MM.1S (cell line): ENCODE data around the gene NRBP1.

Source experiments
- EZH2 ChIP-seq: fragments of 300-600 bp; sonication (generic); optimal IDR thresholded peaks from 2 replicates; pipeline ENCODE3; 2017; ENCODE audit warnings: low read depth, mild to moderate bottlenecking, antibody characterized with exemption, low read length, mixed read lengths
- TF ChIP-seq, protein P1 (sequence below): fragments of 300-600 bp; sonication (generic); IDR thresholded peaks from 2 replicates; pipeline ENCODE4 v1.5.1; 2016; ENCODE audit warnings: antibody characterized with exemption, low read length, mixed read lengths

DNA sequence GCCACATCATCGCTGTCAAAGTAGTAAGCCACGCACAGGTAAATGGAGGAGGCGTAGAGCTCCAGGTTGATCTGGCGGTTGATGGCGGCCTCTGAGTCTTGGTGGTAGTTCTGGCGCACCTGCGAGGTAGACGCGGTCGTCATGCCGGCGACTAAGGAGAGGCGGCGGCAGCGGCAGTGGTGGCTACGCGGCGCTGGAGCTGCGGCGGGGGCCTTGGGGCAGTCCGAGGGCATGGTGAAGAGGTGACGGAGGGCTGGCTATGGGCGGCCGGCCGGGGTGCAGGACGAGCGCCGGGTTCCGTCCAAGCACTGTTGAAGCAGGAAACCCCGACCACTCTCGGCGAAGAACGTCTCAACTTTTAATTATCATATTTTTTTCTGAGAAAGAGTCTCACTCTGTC is 35.2 kb upstream of the NRBP1 start:
- TF ChIP-seq, protein P1, sequence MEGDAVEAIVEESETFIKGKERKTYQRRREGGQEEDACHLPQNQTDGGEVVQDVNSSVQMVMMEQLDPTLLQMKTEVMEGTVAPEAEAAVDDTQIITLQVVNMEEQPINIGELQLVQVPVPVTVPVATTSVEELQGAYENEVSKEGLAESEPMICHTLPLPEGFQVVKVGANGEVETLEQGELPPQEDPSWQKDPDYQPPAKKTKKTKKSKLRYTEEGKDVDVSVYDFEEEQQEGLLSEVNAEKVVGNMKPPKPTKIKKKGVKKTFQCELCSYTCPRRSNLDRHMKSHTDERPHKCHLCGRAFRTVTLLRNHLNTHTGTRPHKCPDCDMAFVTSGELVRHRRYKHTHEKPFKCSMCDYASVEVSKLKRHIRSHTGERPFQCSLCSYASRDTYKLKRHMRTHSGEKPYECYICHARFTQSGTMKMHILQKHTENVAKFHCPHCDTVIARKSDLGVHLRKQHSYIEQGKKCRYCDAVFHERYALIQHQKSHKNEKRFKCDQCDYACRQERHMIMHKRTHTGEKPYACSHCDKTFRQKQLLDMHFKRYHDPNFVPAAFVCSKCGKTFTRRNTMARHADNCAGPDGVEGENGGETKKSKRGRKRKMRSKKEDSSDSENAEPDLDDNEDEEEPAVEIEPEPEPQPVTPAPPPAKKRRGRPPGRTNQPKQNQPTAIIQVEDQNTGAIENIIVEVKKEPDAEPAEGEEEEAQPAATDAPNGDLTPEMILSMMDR, result no peak
- no peak for TF ChIP-seq EZH2
